ENCODE measurements around the gene ETV7.

ETV7 gene

GRCh38 chr6:36317623-36318022 lies 69.8 kb downstream of the ETV7 start:
- no peak for DNase-seq (ENCODE audit: extremely low spot score)
- no peak for TF ChIP-seq LEF1 (IDR thresholded peaks at IDR 0.05; ENCODE audit: borderline replicate concordance)
- no peak for TF ChIP-seq TARDBP (IDR thresholded peaks at IDR 0.05)
- TF ChIP-seq NFRKB (IDR thresholded peaks at IDR 0.05) = no peak
- TF ChIP-seq FOXK2 (IDR thresholded peaks at IDR 0.05) = no peak
- no peak for TF ChIP-seq ELF4 (IDR thresholded peaks at IDR 0.05)
- TF ChIP-seq ARNT (IDR thresholded peaks at IDR 0.05) = no peak
- no peak for TF ChIP-seq CTBP1 (IDR thresholded peaks at IDR 0.05; ENCODE audit: borderline replicate concordance)
- no peak for TF ChIP-seq SP1 (IDR thresholded peaks at IDR 0.05)
- TF ChIP-seq, protein P1, sequence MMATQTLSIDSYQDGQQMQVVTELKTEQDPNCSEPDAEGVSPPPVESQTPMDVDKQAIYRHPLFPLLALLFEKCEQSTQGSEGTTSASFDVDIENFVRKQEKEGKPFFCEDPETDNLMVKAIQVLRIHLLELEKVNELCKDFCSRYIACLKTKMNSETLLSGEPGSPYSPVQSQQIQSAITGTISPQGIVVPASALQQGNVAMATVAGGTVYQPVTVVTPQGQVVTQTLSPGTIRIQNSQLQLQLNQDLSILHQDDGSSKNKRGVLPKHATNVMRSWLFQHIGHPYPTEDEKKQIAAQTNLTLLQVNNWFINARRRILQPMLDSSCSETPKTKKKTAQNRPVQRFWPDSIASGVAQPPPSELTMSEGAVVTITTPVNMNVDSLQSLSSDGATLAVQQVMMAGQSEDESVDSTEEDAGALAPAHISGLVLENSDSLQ (IDR thresholded peaks at IDR 0.05) = no peak
- TF ChIP-seq HDGF (IDR thresholded peaks at IDR 0.05; ENCODE audit: borderline replicate concordance) = no peak
- POLR2A ChIA-PET = no interaction called here
- CTCF ChIA-PET = interaction anchor here (3.4 kb wide), 1 partner anchor 23 kb away, joined by 17 read pairs; no protein-coding TSS in a partner anchor

Data from HEK293T (cell line).